KMS-11 (cell line): ENCODE measurements around the gene RPN1.

Experiments
- H2AFZ ChIP-seq: fragments of 200-600 bp; sonication (generic); 2 replicates; pipeline ENCODE4 v1.6.1; 2016; ENCODE audit warnings: antibody characterized with exemption, mixed run types, low read depth
- H3K27ac ChIP-seq: fragments of 200-600 bp; sonication (generic); 2 replicates; pipeline ENCODE4 v1.6.1; 2016; ENCODE audit warnings: mild to moderate bottlenecking, mixed run types
- H3K27me3 ChIP-seq: fragments of 200-600 bp; sonication (generic); 2 replicates; pipeline ENCODE4 v1.6.1; 2017; ENCODE audit warnings: mild to moderate bottlenecking, low read depth, mixed run types, moderate library complexity; ENCODE audit not compliant: insufficient read depth
- H3K36me3 ChIP-seq: fragments of 200-600 bp; sonication (generic); 2 replicates; pipeline ENCODE4 v1.6.1; 2017; ENCODE audit warnings: mild to moderate bottlenecking, mixed run types; ENCODE audit not compliant: insufficient read depth
- H3K4me1 ChIP-seq: fragments of 200-600 bp; sonication (generic); 2 replicates; pipeline ENCODE4 v1.6.1; 2016; ENCODE audit warnings: mild to moderate bottlenecking, low read depth, mixed run types; ENCODE audit not compliant: poor library complexity, severe bottlenecking
- H3K4me2 ChIP-seq: fragments of 200-600 bp; sonication (generic); 2 replicates; pipeline ENCODE4 v1.7.0; 2016; ENCODE audit warnings: mild to moderate bottlenecking, mixed run types
- H3K4me3 ChIP-seq: fragments of 200-600 bp; sonication (generic); IDR thresholded peaks from 2 replicates; pipeline ENCODE4 v1.6.1; 2017; ENCODE audit warnings: low read depth, low read length, mixed read lengths; ENCODE audit not compliant: insufficient read depth
- H3K79me2 ChIP-seq: fragments of 200-600 bp; sonication (generic); 2 replicates; pipeline ENCODE4 v1.6.1; 2016; ENCODE audit warnings: low read depth, mixed run types; ENCODE audit not compliant: insufficient read depth
- H3K9ac ChIP-seq: fragments of 200-600 bp; sonication (generic); 2 replicates; pipeline ENCODE4 v1.6.1; 2016; ENCODE audit warnings: mild to moderate bottlenecking, mixed run types
- H4K20me1 ChIP-seq: fragments of 200-600 bp; sonication (generic); 2 replicates; pipeline ENCODE4 v1.6.1; 2016; ENCODE audit warnings: mild to moderate bottlenecking, mixed run types; ENCODE audit not compliant: insufficient read depth
- TF ChIP-seq, protein P1 (sequence below): fragments of 200-600 bp; sonication (generic); conservative IDR thresholded peaks from 2 replicates; pipeline ENCODE4 v1.6.1; 2017; ENCODE audit warnings: low read depth, mild to moderate bottlenecking, antibody characterized with exemption, low read length, moderate library complexity, mixed read lengths

Gene RPN1

DNA sequence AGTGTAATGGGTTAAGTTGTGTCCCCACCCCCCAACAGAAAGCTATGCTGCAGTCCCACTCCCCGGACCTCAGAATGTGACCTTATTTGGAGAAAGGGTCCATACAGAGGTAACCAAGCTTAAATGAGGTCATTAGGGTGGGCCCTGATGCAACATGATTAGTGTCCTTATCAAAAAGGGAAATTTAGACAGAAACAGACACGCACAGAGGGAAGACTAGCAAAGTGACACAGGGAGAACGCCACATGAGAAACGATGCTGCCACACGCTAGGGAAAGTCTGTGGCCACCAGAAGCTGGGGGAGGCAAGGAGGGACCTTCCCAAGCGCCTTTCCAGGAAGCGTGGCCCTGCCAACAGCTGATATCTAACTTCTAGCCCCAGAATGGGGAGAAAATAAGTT is 65.4 kb downstream of the RPN1 start:
- Histone ChIP-seq H4K20me1 (no peaks in the 10 kb centered on the region), H3K9ac (no peak overlapping the region), H3K79me2 (no peaks in the 10 kb centered on the region), H2AFZ (no peak overlapping the region), H3K4me3 (no peak overlapping the region), H3K27ac (no peak overlapping the region), H3K4me2 (no peak overlapping the region), H3K36me3 (no peaks in the 10 kb centered on the region), H3K4me1 (no peaks in the 10 kb centered on the region), H3K27me3 (no peaks in the 10 kb centered on the region)
- TF ChIP-seq, protein P1, sequence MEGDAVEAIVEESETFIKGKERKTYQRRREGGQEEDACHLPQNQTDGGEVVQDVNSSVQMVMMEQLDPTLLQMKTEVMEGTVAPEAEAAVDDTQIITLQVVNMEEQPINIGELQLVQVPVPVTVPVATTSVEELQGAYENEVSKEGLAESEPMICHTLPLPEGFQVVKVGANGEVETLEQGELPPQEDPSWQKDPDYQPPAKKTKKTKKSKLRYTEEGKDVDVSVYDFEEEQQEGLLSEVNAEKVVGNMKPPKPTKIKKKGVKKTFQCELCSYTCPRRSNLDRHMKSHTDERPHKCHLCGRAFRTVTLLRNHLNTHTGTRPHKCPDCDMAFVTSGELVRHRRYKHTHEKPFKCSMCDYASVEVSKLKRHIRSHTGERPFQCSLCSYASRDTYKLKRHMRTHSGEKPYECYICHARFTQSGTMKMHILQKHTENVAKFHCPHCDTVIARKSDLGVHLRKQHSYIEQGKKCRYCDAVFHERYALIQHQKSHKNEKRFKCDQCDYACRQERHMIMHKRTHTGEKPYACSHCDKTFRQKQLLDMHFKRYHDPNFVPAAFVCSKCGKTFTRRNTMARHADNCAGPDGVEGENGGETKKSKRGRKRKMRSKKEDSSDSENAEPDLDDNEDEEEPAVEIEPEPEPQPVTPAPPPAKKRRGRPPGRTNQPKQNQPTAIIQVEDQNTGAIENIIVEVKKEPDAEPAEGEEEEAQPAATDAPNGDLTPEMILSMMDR: no peak

DNA sequence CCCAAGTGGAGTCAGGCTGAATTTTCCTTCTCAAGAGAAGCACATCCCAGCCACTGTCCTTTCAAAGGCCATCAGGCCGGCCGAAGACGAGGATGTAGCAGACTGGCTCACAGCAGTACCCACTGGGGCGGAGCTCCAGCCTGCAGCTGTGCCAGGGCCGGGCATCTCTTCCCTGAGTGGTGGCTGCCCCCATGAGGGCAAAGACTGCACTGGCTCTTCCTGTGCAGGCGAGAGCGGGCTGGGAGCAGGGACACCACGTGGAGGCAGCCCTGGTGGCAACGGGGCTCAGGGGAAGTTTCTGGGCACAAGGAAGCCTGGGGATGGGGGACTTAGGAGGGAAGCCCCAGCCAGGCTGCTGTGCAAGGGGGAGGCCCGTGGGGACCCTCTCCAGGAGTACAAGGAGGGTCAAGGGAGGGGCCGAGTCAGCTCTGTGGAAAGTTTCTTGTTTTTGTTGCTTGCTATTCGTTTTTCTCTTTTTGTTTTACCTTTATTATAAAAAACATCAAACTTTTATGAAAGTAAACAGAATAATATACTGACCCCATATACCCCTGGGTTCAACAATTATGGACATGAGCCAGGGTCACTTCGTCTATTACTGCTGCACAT is 66.1 kb downstream of the RPN1 start:
- H2AFZ ChIP-seq: peak overlapping the region; percentile 63; the same call in 1 of the 2 replicates
- no peak overlapping the region for H3K4me2 ChIP-seq
- H3K9ac ChIP-seq: no peak overlapping the region
- H3K4me3 ChIP-seq: no peak overlapping the region
- TF ChIP-seq, protein P1: peak; percentile 57
- H3K36me3 ChIP-seq: no peaks in the 10 kb centered on the region
- H3K4me1 ChIP-seq: no peaks in the 10 kb centered on the region
- H4K20me1 ChIP-seq: no peaks in the 10 kb centered on the region
- no peaks in the 10 kb centered on the region for H3K79me2 ChIP-seq
- H3K27ac ChIP-seq: no peak overlapping the region
- no peaks in the 10 kb centered on the region for H3K27me3 ChIP-seq

DNA sequence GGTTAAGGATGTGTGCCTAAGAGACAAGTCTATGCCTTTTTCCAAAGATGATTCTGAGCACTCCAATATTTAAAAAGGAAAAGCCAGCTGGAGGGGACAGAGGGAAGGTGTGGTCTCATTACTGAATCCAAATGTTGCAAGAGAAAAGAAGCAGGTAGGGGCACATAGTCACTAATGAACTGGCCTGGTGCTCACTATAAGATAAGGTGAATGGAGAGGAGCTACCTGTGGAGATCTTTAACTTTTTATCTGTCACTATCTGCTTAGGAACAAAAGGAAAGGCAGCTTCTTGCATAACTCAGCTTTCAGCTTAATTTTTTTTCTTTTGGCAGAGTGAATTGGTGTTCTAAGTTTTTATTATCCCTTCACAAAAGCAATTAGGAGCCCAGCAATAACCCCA is 69.1 kb downstream of the RPN1 start:
- no peak overlapping the region for H2AFZ ChIP-seq
- H3K4me3 ChIP-seq: no peak overlapping the region
- H3K36me3 ChIP-seq: no peaks in the 10 kb centered on the region
- no peaks in the 10 kb centered on the region for H4K20me1 ChIP-seq
- no peaks in the 10 kb centered on the region for H3K79me2 ChIP-seq
- H3K4me1 ChIP-seq: no peaks in the 10 kb centered on the region
- no peaks in the 10 kb centered on the region for H3K27me3 ChIP-seq
- TF ChIP-seq, protein P1: no peak
- no peak overlapping the region for H3K9ac ChIP-seq
- H3K4me2 ChIP-seq: no peak overlapping the region
- H3K27ac ChIP-seq: no peak overlapping the region

GRCh38 chr3:128579927-128580326 is 70.7 kb downstream of the RPN1 start:
- Histone ChIP-seq H2AFZ (no peak overlapping the region), H3K9ac (no peak overlapping the region), H3K27ac (no peak overlapping the region), H4K20me1 (no peaks in the 10 kb centered on the region), H3K79me2 (no peaks in the 10 kb centered on the region), H3K36me3 (no peaks in the 10 kb centered on the region), H3K4me3 (no peak overlapping the region), H3K4me1 (no peaks in the 10 kb centered on the region), H3K27me3 (no peaks in the 10 kb centered on the region), H3K4me2 (no peak overlapping the region)
- TF ChIP-seq, protein P1: no peak
